Left colon (tissue), 2 donors: Measurements from ENCODE around the gene ATG101. TPM values are rescaled to one million over a fixed set of nuclear protein-coding genes. Genes with fewer than 3 reads are reported as not detected.

ENCODE experiments used
- ATAC-seq: fragments of 200-7000 bp; cut with Tn5 transposase; one replicate; pipeline ENCODE4 v1.9.1; 2020; ENCODE audit warnings: mild to moderate bottlenecking, moderate library complexity
- DNase-seq, 2 donors: peaks; one replicate each; pipeline ENCODE4 v3.0.0-alpha.2; 2020
- intact Hi-C, 2 donors: fragments of 100-400 bp; cut with DNase I in 1 of 2; cut with micrococcal nuclease in 1 of 2; formaldehyde crosslinking; loops; one replicate each; pipeline versions ENCODE4 v1.11.2 to v1.14.0; 2022; cut with DNase I, micrococcal nuclease
- long read RNA-seq: library from polyadenylated mRNA; unstranded; transcript quantifications from one replicate; pipeline ENCODE4 v2.0.0, GENCODE V29; 2021
- total RNA-seq, 2 donors: library from RNA; stranded (reverse); fragmentation: NEBNext Ultra II Directional; extraction: Animal tissue kit (Norgen Biotek cat#: 25700); gene quantifications; one replicate each; pipeline ENCODE4 v1.2.1, GENCODE V29; 2021
- donor health status: DM: no; HTN: no; CAD: no.
- donor health status: DM: yes; HTN: yes; CAD: no.

The ATG101 gene
- 10 to 100 TPM; 35.0 to 36.3 TPM for total RNA-seq
- long read RNA-seq, transcript ATG101-201 (4 exons, 1,439 nt) = major isoform, 51 of 68 reads
- long read RNA-seq, transcript ATG101-207 (4 exons, 846 nt) = minor isoform, 8 of 68 reads
- long read RNA-seq, partial matches to known transcripts = 6 of 68 reads
- long read RNA-seq, other reads (novel, unspliced or antisense) = 3 of 68 reads

DNA sequence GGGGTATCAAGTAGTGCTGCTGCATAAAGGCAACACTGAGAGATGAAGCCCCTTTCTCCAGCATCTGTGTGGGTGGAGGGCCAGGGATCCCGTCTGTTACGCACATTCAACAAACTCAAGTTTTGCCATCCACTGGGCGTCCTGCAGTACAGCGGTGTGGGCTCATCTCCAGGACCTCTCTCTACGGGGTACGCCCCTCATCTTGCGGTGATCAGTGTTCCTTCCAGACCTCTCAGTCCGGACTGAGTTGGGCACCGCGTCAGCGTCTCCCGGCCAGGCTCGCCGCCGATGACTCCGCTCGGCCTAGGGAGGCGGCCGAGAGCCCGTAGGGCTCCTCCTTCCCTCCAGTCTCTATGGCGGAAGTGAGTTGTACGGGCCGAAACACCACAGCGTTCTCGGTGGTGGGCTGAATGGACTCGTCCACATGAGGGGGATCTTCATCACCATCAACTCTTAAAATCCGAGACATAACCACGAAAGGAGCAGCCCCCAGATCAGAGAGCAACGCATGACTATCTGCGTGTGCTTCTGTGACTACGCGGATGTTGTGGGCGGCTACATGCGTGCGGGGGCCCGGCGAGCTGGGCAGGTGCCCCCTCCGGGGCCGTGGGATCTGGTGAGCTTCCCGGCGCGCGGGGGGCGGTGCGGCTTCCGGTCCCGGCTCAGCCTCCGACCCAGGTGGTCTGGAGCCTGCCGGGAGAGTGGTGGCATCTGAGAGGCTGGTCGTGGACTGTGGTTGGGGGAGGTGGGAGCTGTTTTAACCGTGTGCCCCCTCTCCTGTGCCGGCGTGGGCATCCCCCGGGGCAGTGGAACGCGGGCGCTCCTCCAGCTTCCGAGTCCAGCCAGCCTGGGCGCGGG, at the start of gene ATG101:
Gene ATG101, plus strand, starts transcription at position 652 of the 858 bp plus-strand sequence. CDS start 3,673 bp downstream, outside the sequence.
- ATAC-seq (peak; percentile 96), DNase-seq (peak; percentile 88 to 93)
- intact Hi-C loops = no loop called here

- intact Hi-C loops = loop anchor here (5.0 to 10.0 kb wide), 2 partner anchors 62 to 64 kb away; no protein-coding TSS in a partner anchor
Observed at GRCh38 chr12:52020539-52021336, 49.0 kb upstream of the ATG101 start.

DNA sequence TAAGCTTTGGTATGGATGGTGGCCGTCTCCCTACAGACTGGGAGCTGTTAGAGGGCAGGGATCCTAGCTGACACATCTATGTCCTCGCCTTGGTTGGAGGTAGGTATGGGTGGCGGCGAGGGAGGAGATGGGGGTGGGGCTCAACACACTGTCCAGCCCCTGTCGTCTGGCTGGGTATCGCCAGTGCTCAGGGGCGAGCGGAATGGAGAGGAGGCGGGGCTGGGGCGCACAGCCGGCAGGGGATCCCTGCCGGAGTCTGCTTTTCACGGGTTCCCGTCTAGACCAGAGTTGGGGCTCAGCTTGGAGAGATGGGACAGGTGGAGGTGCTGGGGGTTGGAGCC, 47.0 kb upstream of the ATG101 start:
- DNase-seq (peak; percentile 56 to 63), ATAC-seq (peak; percentile 25)
- intact Hi-C loops = loop anchor here (5.0 to 10.0 kb wide), 2 partner anchors 59 to 62 kb away; no protein-coding TSS in a partner anchor

More at GRCh38 chr12:52020539-52021336, 49.0 kb upstream of the ATG101 start:
- ATAC-seq (no peak), DNase-seq (peak in 1 of 2 donors; percentile 59)

DNA sequence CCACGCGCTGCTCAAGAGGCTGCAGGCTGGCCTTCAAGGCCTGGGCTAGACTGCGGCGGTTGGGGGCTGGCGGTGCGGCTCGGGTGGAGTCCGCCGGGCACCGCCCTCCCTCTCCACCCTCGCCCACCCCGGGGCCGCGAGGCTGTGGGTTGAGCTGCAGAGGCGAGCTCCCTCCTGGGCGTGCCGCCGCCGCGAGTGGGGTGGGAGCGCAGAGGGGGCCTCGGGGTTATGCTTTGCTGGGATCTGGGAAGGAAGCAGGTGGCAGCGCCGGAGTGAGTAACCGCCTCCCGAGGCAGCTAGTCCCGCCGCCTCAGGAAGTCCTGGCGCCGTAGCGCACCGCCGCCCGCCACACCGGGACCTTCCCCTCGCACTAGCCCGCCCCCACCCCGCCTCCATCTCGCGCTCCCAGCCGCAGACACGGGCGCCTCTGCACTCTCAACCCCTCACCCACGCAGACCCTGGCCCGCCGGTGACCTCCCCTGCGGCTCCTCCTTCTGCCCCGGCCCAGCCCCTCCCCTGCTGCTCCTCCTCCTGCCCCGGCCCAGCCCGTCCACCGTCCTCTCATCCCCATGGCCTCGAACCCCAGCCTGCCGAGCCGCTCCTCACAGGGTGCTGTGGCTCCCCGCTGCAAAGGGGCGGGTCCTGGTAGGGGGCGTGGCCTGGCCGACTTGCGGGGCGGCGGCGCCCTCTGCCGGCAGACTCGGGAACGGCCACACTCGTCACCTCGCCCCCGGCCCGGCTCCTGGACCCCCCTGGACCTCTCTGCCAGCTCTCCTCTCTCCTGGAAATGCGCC, 46.4 kb upstream of the ATG101 start:
- intact Hi-C loops = loop anchor here (5.0 to 10.0 kb wide), 2 partner anchors 59 to 61 kb away; no protein-coding TSS in a partner anchor
- ATAC-seq = peak; percentile 63
- DNase-seq = peak; percentile 87 to 95

DNA sequence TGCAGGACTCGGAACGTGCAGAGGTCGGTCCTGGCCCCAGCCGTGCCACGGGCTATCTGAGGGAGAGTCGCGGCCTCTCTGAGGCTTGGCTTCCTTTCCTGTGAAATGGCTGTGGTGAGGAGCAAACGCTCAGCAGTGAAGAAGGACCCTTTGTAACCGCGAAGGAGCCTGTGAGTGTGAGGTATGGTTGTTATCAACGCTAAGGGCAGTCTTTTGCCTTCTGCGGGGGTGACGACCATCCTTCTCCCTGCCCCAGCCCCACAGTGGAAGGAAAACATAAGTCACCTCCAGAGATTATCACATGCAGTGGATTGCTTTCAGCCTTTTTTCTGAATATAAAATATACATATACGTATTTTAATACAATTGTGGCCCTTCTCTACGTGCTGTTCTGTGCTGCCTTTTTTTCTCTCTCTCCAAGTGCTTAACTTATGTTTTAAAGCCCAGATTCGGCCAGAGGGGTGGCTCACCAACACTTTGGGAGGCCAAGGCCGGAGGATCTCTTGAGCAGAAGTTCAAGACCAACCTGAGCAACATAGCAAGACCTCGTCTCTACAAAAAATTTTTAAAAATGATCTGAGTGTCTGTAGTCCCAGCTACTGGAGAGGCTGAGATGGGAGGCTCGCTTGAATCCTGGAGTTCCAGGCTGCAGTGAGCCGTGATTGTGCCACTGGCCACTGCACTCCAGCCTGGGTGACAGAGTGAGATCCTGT, 45.6 kb upstream of the ATG101 start:
- DNase-seq (no peak), ATAC-seq (peak; percentile 8)
- intact Hi-C loops = loop anchor here (5.0 to 10.0 kb wide), 2 partner anchors 58 to 61 kb away; no protein-coding TSS in a partner anchor

DNA sequence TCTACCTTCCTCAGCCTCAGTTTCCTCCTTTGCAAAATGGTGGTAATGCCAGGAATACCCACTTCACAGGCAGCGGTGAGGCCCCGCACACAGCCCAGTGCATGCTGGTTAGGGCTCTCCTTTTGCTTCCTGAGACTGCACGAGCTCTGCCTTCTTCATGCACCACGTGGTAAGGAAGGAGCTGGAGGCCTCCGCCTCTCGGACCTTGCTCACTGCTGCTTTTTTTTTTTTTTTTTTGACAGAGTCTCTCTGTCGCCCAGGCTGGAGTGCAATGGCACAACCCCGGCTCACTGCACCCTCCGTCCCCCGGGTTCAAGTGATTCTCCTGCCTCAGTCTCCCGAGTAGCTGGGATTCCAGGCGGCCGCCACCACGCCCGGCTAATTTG, 44.9 kb upstream of the ATG101 start:
- ATAC-seq (peak; percentile 76), DNase-seq (peak; percentile 76 to 89)
- intact Hi-C loops = loop anchor here (5.0 to 10.0 kb wide), 2 partner anchors 57 to 60 kb away; no protein-coding TSS in a partner anchor

DNA sequence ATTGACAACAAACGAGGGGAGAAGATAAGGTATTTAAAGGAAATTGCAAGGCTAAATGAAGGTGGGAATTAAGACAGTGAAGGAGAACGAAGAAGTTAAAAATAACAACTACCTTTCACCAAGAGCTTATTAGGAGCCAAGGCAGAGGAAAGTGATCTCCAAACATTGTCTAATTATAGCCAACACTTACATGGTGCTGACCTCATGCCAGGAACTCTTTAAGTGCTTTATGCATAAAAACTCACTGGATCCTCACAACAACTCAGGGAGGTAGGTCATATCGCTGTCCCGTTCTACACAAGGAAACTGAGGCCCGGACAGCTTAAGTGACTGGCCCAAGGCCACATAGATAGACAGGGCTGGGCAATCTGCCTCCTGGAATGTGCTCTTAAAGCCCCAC, 43.5 kb upstream of the ATG101 start:
- intact Hi-C loops = loop anchor here in 1 of 2 donors (10.0 kb wide), 1 partner anchor 59 kb away; no protein-coding TSS in a partner anchor
- DNase-seq = no peak
- ATAC-seq = no peak

DNA sequence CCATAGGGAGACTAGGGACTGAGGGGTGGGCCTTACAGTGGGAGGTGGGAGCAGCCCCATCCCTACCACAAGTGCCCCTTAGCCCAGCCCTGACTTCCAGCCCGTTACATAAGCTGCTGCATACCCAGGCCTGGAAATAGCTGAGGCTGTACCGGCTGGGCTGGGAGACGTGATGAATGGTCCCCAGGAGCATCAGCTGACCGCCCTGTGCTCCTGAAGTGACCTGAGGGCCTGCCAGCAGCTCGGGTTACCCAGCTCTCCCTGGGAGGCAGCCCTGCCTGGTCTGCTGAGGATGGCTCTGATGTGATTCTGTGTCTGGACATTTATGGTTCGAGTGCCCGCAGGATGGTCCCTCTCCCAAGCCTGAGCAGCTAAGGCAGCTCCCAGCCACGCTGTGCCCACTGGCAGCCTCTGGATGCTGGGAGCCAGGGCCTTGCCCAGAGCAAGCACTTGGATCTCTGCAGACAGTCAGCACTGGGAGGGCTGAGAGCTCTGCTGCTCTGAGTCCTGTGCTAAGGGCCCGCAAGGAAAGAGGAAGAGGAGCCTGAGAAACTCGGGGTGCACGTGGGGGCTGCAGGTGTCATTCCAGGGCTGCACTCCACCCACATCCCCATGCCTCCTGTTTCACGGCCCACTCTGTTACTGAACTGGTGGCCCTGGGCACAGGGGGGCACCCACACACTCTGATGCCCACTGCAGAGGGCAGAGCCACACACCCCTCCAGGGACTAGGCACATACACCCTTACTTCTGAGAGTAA, 42.5 kb upstream of the ATG101 start:
- ATAC-seq (no peak), DNase-seq (peak in 1 of 2 donors; percentile 43)
- intact Hi-C loops = loop anchor here in 1 of 2 donors (10.0 kb wide), 1 partner anchor 58 kb away; no protein-coding TSS in a partner anchor

DNA sequence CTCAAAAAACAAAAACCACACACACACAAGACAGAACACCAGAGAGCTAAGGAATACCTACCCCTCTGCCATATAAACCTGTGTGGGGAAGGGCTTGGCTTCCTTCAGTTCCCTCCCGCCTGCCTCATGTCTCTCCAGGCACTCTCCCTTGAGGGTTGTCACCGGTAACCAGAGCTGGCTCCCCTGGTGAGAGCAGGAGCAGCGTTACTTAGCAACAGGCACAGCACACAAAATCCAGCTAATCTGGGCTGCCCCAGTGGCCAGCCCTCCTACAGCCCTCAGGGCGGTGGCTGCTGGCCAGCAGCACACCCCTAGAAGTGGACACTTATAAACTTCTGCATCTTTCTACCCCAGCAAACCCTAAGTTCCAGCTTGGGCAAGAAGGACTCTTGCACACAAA, 40.1 kb upstream of the ATG101 start:
- DNase-seq (no peak), ATAC-seq (no peak)
- intact Hi-C loops = loop anchor here in 1 of 2 donors (10.0 kb wide), 1 partner anchor 55 kb away; no protein-coding TSS in a partner anchor

DNA sequence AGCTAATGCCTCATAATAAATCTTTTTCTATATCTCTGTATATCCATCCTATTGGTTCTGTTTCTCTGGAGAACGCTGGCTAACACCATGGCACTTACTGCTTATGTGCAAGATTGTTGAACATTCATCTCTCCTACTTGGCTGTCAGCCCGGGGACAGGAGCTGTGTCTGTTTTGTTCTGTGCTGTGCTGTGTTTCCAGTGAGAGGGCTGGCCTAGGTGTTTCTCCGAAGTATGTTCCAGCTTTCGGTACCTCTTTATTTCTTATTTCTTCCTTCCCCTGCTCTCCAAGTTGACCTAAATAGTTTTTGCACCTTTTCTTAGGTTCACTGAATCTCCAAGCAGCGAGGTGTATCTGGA, 37.4 kb upstream of the ATG101 start:
- DNase-seq (peak; percentile 74 to 83), ATAC-seq (peak; percentile 40)
- intact Hi-C loops = no loop called here

GRCh38 chr12:52032804-52033445, 36.9 kb upstream of the ATG101 start:
- DNase-seq = peak; percentile 97 to 99
- intact Hi-C loops = no loop called here
- peak; percentile 91 for ATAC-seq

GRCh38 chr12:52033446-52034140, 36.2 kb upstream of the ATG101 start:
- intact Hi-C loops = no loop called here
- DNase-seq = peak in 1 of 2 donors; percentile 31
- ATAC-seq = no peak

GRCh38 chr12:52035190-52035589, 34.6 kb upstream of the ATG101 start:
- intact Hi-C loops = no loop called here
- ATAC-seq (no peak), DNase-seq (no peak)

DNA sequence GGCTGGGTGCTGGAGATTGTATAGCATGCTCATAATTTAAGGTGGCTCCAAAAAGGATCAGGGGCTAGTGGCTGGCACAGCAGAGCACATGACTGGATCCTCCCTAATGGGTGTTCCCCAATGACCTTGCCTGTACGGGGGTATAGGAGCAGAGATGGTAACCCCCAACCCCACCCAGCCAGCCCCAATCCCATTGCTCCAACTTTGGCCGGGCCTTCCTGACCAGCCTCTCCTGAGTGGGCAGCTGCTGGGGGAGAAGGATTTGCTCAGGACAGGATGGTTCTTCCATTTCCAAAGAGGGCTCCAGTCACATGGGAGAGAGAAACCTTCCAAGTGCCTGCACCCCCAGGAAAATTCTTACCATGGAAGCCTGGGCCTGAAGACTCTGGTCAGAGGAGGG, 33.9 kb upstream of the ATG101 start:
- intact Hi-C loops = no loop called here
- no peak for DNase-seq
- ATAC-seq = no peak

DNA sequence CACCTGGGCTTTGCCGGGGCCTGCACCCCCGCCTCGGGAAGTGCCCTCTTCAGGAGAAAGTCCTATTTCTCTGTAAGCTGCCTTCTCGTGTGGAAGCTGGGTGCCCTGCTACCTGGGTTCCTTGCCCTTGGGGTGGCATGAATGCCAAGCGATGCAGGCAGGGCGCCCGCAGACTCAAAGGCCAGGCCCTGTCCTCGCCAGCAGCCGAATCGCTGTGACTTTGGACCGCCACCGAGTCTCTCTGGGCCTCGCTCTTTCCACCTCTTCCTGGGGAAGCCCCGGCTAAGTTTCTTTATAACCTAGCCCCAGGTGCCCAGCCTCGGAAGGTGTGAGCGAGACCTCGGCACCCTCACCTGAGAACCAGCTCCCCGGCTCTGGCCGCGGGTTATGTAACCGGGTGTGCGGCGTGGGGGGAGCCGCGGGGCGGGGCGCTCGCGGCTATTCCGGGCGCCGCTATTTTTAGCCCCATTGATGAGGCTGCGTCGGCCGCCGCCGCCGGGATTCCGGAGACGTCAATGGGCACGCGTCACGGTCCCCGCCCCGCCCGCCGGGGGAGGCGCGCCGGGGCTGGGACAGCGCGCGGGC, 33.1 kb upstream of the ATG101 start:
- ATAC-seq = peak; percentile 68
- peak; percentile 90 to 92 for DNase-seq
- intact Hi-C loops = no loop called here
